Mesodermal cell (in vitro differentiated cells): Measurements from ENCODE around the gene DYSF.

Experiments used
- H3K27ac ChIP-seq: 2 replicates; pipeline ENCODE4 v1.7.0; 2013; ENCODE audit warnings: mild to moderate bottlenecking, low read depth, low read length, moderate library complexity; ENCODE audit not compliant: severe bottlenecking
- H3K36me3 ChIP-seq: 2 replicates; pipeline ENCODE4 v1.7.1; 2013; ENCODE audit warnings: mild to moderate bottlenecking, low read length, moderate library complexity; ENCODE audit not compliant: control insufficient read depth, insufficient read depth
- H3K4me1 ChIP-seq: one replicate; pipeline ENCODE4 v1.7.1; 2013; ENCODE audit warnings: mild to moderate bottlenecking, low read length; ENCODE audit not compliant: insufficient read depth, control insufficient read depth, poor library complexity, severe bottlenecking
- H3K4me3 ChIP-seq: 2 replicates; pipeline ENCODE4 v1.7.0; 2013; ENCODE audit warnings: low read length, control low read depth, mild to moderate bottlenecking; ENCODE audit not compliant: insufficient read depth, poor library complexity, severe bottlenecking; ENCODE audit errors: extremely low read depth
- H3K9me3 ChIP-seq: 2 replicates; pipeline ENCODE4 v1.7.1; 2013; ENCODE audit warnings: mild to moderate bottlenecking, low read length, moderate library complexity; ENCODE audit not compliant: control insufficient read depth
- WGBS, 2 experiments: methylation state at CpG; one replicate each; pipeline ENCODE4 v1.1.5; 2013; ENCODE audit warnings: missing lambda C conversion rate in 2 of 2; ENCODE audit not compliant: insufficient coverage in 2 of 2; 5-methylcytosine and 5-hydroxymethylcytosine counted together

DYSF gene

DNA sequence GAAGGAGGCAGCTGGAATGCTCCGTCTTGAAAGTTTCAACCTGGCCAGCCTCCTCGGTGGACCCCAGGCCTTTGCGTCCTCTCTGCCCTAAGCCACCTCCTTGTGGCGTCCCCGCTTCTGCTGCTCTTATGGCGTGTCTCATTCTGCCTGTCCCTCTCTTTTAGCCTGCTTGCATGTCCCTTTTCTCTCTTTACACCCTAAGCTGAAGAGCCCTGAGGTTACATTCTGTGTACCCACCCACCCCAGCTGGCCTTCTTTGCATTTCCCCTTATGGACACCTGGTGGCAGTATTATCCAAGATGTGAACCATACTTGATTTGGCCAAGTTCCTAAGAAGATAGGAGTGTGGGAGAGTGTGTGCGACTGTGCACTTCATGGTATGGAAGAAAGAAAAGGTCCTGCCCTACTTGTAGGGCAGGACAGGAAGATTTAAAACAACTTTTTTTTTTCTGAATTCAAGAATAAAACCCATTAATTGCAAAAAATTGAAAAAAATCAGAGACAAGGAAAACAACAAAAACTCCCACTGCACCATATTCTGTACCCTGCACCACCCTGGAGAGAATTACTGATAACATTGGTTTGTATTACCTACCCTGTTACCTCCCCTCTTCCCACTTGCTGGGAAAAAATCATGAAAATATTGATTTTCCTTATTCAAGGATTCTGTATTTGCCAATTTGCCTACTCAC lies 77.4 kb downstream of the DYSF start:
- 81 to 88% methylated on average over 6 to 7 of the region's 7 CpGs for WGBS, 2 experiments
- H3K27ac ChIP-seq: no peak overlapping the region
- peaks cover 8% of the 10 kb centered on the region for H3K36me3 ChIP-seq
- H3K9me3 ChIP-seq: no peaks in the 10 kb centered on the region
- H3K4me1 ChIP-seq: no peaks in the 10 kb centered on the region
- no peak overlapping the region for H3K4me3 ChIP-seq

GRCh38 chr2:71531522-71532047 lies 78.2 kb downstream of the DYSF start:
- no peaks in the 10 kb centered on the region for H3K9me3 ChIP-seq
- no peaks in the 10 kb centered on the region for H3K4me1 ChIP-seq
- 93 to 96% methylated on average over 7 to 8 of the region's 9 CpGs for WGBS, 2 experiments
- no peak overlapping the region for H3K4me3 ChIP-seq
- no peak overlapping the region for H3K27ac ChIP-seq
- peaks cover 8% of the 10 kb centered on the region for H3K36me3 ChIP-seq

GRCh38 chr2:71532327-71532726 lies 79.0 kb downstream of the DYSF start:
- no peaks in the 10 kb centered on the region for H3K9me3 ChIP-seq
- H3K4me1 ChIP-seq: no peaks in the 10 kb centered on the region
- WGBS, 2 experiments: 100% methylated on average over 1 of the region's 2 CpGs; no CpG with 5 or more reads in 1 of the 2 experiments
- H3K4me3 ChIP-seq: no peak overlapping the region
- H3K27ac ChIP-seq: no peak overlapping the region
- H3K36me3 ChIP-seq: peaks cover 8% of the 10 kb centered on the region

GRCh38 chr2:71534201-71534600 lies 80.8 kb downstream of the DYSF start:
- peaks cover 8% of the 10 kb centered on the region for H3K36me3 ChIP-seq
- no peaks in the 10 kb centered on the region for H3K9me3 ChIP-seq
- no peak overlapping the region for H3K4me3 ChIP-seq
- no peaks in the 10 kb centered on the region for H3K4me1 ChIP-seq
- H3K27ac ChIP-seq: no peak overlapping the region
- 88% methylated on average over 1 of the region's 1 CpG; no CpG with 5 or more reads in 1 of the 2 experiments for whole genome bisulfite sequencing, 2 experiments

DNA sequence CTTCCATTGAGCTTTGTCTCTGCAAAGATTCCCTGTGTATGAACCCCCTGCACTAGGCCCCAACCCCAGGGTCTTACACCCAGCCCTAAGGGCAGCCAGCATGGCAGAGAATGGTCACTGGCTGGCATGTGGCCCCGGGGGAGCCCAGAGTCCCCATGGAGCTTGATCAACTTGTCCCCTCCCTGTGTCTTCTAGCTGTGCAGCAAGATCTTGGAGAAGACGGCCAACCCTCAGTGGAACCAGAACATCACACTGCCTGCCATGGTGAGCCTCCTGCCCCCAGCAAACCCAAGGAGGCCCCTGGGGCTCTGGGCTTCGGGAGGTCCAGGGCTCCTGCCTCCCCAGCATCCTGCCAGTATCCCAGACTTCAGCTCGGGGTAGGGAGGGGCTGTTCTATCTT lies 81.5 kb downstream of the DYSF start:
- Histone ChIP-seq H3K4me3 (no peak overlapping the region), H3K27ac (no peak overlapping the region), H3K9me3 (no peaks in the 10 kb centered on the region), H3K36me3 (peaks cover 8% of the 10 kb centered on the region), H3K4me1 (no peaks in the 10 kb centered on the region)
- WGBS, 2 experiments: 86 to 100% methylated on average over 2 to 3 of the region's 4 CpGs

DNA sequence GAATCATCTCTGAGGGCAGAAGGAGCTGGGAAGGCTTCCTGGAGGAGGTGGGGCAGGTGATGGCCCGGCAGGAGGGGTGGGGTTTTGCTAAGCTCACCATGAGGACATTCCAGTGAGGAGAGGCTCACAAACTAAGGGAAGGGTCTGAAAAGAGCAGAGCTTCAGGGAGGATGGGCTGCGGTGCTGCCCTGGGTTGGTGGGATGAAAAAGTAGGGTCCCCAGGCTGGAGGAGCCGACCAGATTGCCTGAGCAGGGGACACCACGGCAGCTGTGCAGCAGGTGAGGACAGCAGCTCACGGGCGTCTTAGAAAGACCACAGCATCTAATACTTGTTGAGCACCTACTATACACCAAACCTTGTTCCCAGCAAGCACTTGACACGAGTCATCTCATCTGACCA lies 82.2 kb downstream of the DYSF start:
- peaks cover 8% of the 10 kb centered on the region for H3K36me3 ChIP-seq
- 81 to 92% methylated on average over 4 to 7 of the region's 7 CpGs for WGBS, 2 experiments

GRCh38 chr2:71536226-71536671 lies 82.9 kb downstream of the DYSF start:
- WGBS, 2 experiments: 94 to 97% methylated on average over 10 to 12 of the region's 18 CpGs
- H3K27ac ChIP-seq: no peak overlapping the region
- H3K4me1 ChIP-seq: no peaks in the 10 kb centered on the region
- H3K36me3 ChIP-seq: peaks cover 8% of the 10 kb centered on the region
- H3K4me3 ChIP-seq: no peak overlapping the region
- H3K9me3 ChIP-seq: no peaks in the 10 kb centered on the region

More for the DNA sequence above, 82.2 kb downstream of the DYSF start:
- H3K27ac ChIP-seq: no peak overlapping the region
- no peaks in the 10 kb centered on the region for H3K9me3 ChIP-seq
- no peaks in the 10 kb centered on the region for H3K4me1 ChIP-seq
- no peak overlapping the region for H3K4me3 ChIP-seq

GRCh38 chr2:71538241-71538640 lies 84.9 kb downstream of the DYSF start:
- WGBS, 2 experiments: 95 to 97% methylated on average over 3 of the region's 3 CpGs
- Histone ChIP-seq H3K4me3 (no peak overlapping the region), H3K36me3 (peaks cover 6% of the 10 kb centered on the region), H3K9me3 (peaks cover 4% of the 10 kb centered on the region), H3K4me1 (no peaks in the 10 kb centered on the region), H3K27ac (no peak overlapping the region)

DNA sequence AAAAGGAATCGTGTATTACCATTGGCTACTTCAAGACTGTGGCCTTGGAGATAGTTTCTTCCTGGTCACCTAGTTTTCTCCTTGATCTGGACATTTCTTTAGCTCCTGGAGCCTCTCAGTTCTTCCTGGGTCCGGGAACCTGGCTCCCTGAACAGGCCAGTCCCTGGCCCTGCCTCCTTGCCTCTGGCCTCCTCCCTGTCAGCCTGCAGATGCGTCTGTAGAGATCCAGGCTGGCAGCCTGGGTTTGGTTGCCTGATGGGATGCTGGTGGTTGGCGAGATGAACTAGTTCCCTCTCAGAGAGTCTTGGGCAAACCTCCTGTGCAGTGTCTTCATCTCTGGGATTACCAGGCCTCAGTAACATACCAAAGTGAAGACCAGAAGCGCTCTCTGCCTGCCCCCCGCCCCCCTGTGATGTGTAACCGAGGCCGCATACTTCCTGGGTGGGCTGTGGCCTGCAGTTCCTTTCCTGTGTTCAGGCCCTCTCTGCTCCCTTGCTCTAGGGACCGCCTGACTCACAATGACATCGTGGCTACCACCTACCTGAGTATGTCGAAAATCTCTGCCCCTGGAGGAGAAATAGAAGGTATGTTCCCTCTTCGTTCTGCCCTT lies 85.4 kb downstream of the DYSF start:
- Histone ChIP-seq H3K36me3 (peaks cover 3% of the 10 kb centered on the region), H3K27ac (no peak overlapping the region), H3K9me3 (peaks cover 4% of the 10 kb centered on the region), H3K4me1 (no peaks in the 10 kb centered on the region), H3K4me3 (no peak overlapping the region)
- WGBS, 2 experiments: 90% methylated on average over 9 to 11 of the region's 12 CpGs

- Histone ChIP-seq H3K9me3 (peaks cover 4% of the 10 kb centered on the region), H3K36me3 (no peaks in the 10 kb centered on the region), H3K4me1 (no peaks in the 10 kb centered on the region), H3K4me3 (no peak overlapping the region), H3K27ac (no peak overlapping the region)
- WGBS, 2 experiments: 80% methylated on average over 1 of the region's 1 CpG; no CpG with 5 or more reads in 1 of the 2 experiments
Measured at GRCh38 chr2:71540818-71541217, 87.5 kb downstream of the DYSF start.
